Pancreas (tissue), 10 donors: ENCODE measurements around the gene ATG5. TPM values are rescaled to one million over a fixed set of nuclear protein-coding genes. Genes with fewer than 3 reads are reported as not detected.

Experiments
- ATAC-seq, 4 donors: fragments of 200-7000 bp; cut with Tn5 transposase; one replicate each; pipeline versions ENCODE4 v1.8.0 to v1.9.1; 2020; ENCODE audit warnings: mild to moderate bottlenecking in 4 of 4, moderate library complexity in 4 of 4
- DNase-seq, 6 donors: peaks; one replicate each; pipeline ENCODE4 v3.0.0-alpha.2; 2020
- FAIRE-seq: peaks from 2 replicates; lab custom pipeline; 2012; peaks lifted over from hg19 to GRCh38; lab: Jason Lieb, UNC
- H3K27ac ChIP-seq, 4 donors: fragments of 200-600 bp; sonication (generic); 1 replicate in 3 of 4; 2 replicates in 1 of 4; pipeline versions ENCODE4 v1.5.0 to v1.8.0; 2020
- H3K27me3 ChIP-seq, 4 donors: fragments of 200-600 bp; one replicate each; pipeline ENCODE4 v1.8.0; 2021
- H3K36me3 ChIP-seq, 3 donors: fragments of 200-600 bp; sonication (generic) in 1 of 3; one replicate each; pipeline versions ENCODE4 v1.5.0 to v1.8.0; 2020 to 2021
- H3K4me1 ChIP-seq, 3 donors: fragments of 200-600 bp; one replicate each; pipeline ENCODE4 v1.8.0; 2021
- H3K4me3 ChIP-seq, 4 donors: fragments of 200-600 bp; sonication (generic) in 2 of 4; one replicate each; pipeline versions ENCODE4 v1.5.0 to v1.8.0; 2020 to 2021
- H3K9me3 ChIP-seq, 4 donors: fragments of 200-600 bp; one replicate each; pipeline ENCODE4 v1.8.0; 2021
- CTCF ChIP-seq, 4 donors: fragments of 200-600 bp; sonication (generic) in 3 of 4; IDR thresholded peaks; one replicate each; pipeline versions ENCODE4 v1.5.0 to v1.8.0; 2021; ENCODE audit warnings: antibody characterized with exemption in 4 of 4
- WGBS, 2 donors: extraction: QIAGEN DNeasy Blood & Tissue Kit; methylation state at CpG; one replicate each; pipeline ENCODE4 v1.1.7; 2013; 5-methylcytosine and 5-hydroxymethylcytosine counted together
- intact Hi-C, 3 donors: fragments of 100-400 bp; cut with DNase I; formaldehyde crosslinking; loops; one replicate each; pipeline versions ENCODE4 v1.11.1 to v1.14.2; 2022
- polyA plus RNA-seq, 2 donors: library from polyadenylated mRNA; stranded (reverse); fragments of 200-250 nt; gene quantifications; one replicate each; pipeline ENCODE4 v1.2.3, GENCODE V29; 2013
- total RNA-seq, 6 donors: library from RNA; stranded (reverse); fragmentation: NEBNext Ultra II Directional in 4 of 6; extraction: Animal tissue kit (Norgen Biotek cat#: 25700) in 4 of 6; gene quantifications; one replicate each; pipeline versions ENCODE4 v1.2.1 to v1.2.4, GENCODE V29; 2021 to 2023
- donor health status: healthy with polysubstance abuse.
- donor health status: DM: no; HTN: no; CAD: no; lungs with moderate emphysema.
- donor health status: DM: no; HTN: no; CAD: no.
- donor health status: control.
- donor health status: control.
- donor health status: Bipolar disorder and iron deficiency.
- donor health status: DM: yes; HTN: yes; CAD: no.
- donor health status: DM: no; HTN: no; CAD: no.
- donor health status: DM: no; HTN: no; CAD: no.
- donor health status: DM: yes; HTN: yes; CAD: no.

Gene ATG5
- total RNA-seq (10 to 100 TPM in 4 of 6 donors, 1 to 10 TPM in 2; 8.9 to 15.7 (median 11.5) TPM), polyA plus RNA-seq (10 to 100 TPM in 1 of 2 donors, 1 to 10 TPM in 1; 8.2 to 10.4 TPM)

- Histone ChIP-seq H3K27me3 (no peaks in the 10 kb centered on the region), H3K27ac (peak within 1 kb of the TSS; percentile 79 to 94 (median 89)), H3K9me3 (no peaks in the 10 kb centered on the region), H3K36me3 (no peaks in the 10 kb centered on the region), H3K4me1 (peaks cover 8 to 13% (median 11%) of the 10 kb centered on the region in 3 donors), H3K4me3 (peak within 1 kb of the TSS; percentile 47 to 68 (median 59))
- ATAC-seq = peak; percentile 90 to 98 (median 94)
- intact Hi-C loops = no loop called here
- DNase-seq = peak; percentile 99 to 100 (median 100)
- WGBS, 2 donors = 1% methylated on average over 55 to 56 of the region's 56 CpGs
- FAIRE-seq = peak; percentile 47
- no peak for TF ChIP-seq CTCF (IDR thresholded peaks at IDR 0.05)
These were observed at the start of gene ATG5 for GRCh38 chr6:106325336-106326178. ATG5 (minus strand) TSS chr6:106325760; CDS start chr6:106316208, 9,552 bp downstream.

- FAIRE-seq (no peak), DNase-seq (no peak), ATAC-seq (no peak)
- Histone ChIP-seq H3K4me1 (no peaks in the 10 kb centered on the region), H3K9me3 (no peaks in the 10 kb centered on the region), H3K36me3 (no peaks in the 10 kb centered on the region), H3K27ac (no peak overlapping the region), H3K27me3 (no peaks in the 10 kb centered on the region), H3K4me3 (no peak overlapping the region)
- TF ChIP-seq CTCF (IDR thresholded peaks at IDR 0.05) = no peak
- WGBS, 2 donors = 88 to 97% methylated on average over 1 of the region's 1 CpG
- intact Hi-C loops = no loop called here
These were observed 48.1 kb upstream of the ATG5 start for GRCh38 chr6:106373502-106374239.

- WGBS, 2 donors = 80 to 85% methylated on average over 4 of the region's 4 CpGs
- H3K4me1 ChIP-seq = no peaks in the 10 kb centered on the region
- no peaks in the 10 kb centered on the region for H3K9me3 ChIP-seq
- no peak overlapping the region for H3K4me3 ChIP-seq
- no peak for TF ChIP-seq CTCF (IDR thresholded peaks at IDR 0.05)
- H3K27ac ChIP-seq = no peak overlapping the region
- ATAC-seq (peak in 1 of 4 donors; percentile 24), FAIRE-seq (no peak), DNase-seq (no peak)
- H3K27me3 ChIP-seq = no peaks in the 10 kb centered on the region
- intact Hi-C loops = no loop called here
- no peaks in the 10 kb centered on the region for H3K36me3 ChIP-seq
These were observed 47.4 kb upstream of the ATG5 start for GRCh38 chr6:106372838-106373501.

- Histone ChIP-seq H3K4me3 (no peak overlapping the region), H3K27me3 (no peaks in the 10 kb centered on the region), H3K9me3 (no peaks in the 10 kb centered on the region), H3K4me1 (no peaks in the 10 kb centered on the region), H3K27ac (no peak overlapping the region), H3K36me3 (no peaks in the 10 kb centered on the region)
- WGBS, 2 donors = 33 to 59% methylated on average over 1 of the region's 1 CpG
- ATAC-seq = no peak
- TF ChIP-seq CTCF (IDR thresholded peaks at IDR 0.05) = no peak
- intact Hi-C loops = no loop called here
- FAIRE-seq = no peak
- DNase-seq = no peak
These were observed 45.1 kb upstream of the ATG5 start for GRCh38 chr6:106370639-106371038.
